Neural cell (in vitro differentiated cells): ENCODE measurements around the gene FHAD1. TPM values are rescaled to one million over a fixed set of nuclear protein-coding genes. Genes with fewer than 3 reads are reported as not detected.

Experiments used
- H2AFZ ChIP-seq: fragments of 200-600, 300-800 bp; sonication (generic), shearing (Covaris generic); 2 replicates; pipeline ENCODE4 v1.6.0; 2014; ENCODE audit warnings: low read depth, mild to moderate bottlenecking, antibody characterized with exemption, low read length, moderate library complexity
- H3F3A ChIP-seq: fragments of 200-600 bp; shearing (Covaris generic); 2 replicates; pipeline ENCODE4 v1.6.1; 2016; ENCODE audit warnings: mild to moderate bottlenecking, moderate library complexity, mixed read lengths, antibody characterized with exemption, low read length; ENCODE audit not compliant: insufficient read depth, poor library complexity, severe bottlenecking
- H3K27ac ChIP-seq: fragments of 200-600, 300-800 bp; sonication (generic), shearing (Covaris generic); 2 replicates; pipeline ENCODE4 v1.5.1; 2014; ENCODE audit warnings: mild to moderate bottlenecking, low read length, moderate library complexity
- H3K27me3 ChIP-seq: fragments of 300-800, 200-600 bp; sonication (generic), shearing (Covaris generic); 2 replicates; pipeline ENCODE4 v1.6.0; 2014; ENCODE audit warnings: mild to moderate bottlenecking, low read depth, low read length, moderate library complexity; ENCODE audit not compliant: insufficient read depth
- H3K36me3 ChIP-seq: fragments of 300-800, 200-600 bp; sonication (generic), shearing (Covaris generic); 2 replicates; pipeline ENCODE4 v1.5.1; 2014; ENCODE audit warnings: mild to moderate bottlenecking, antibody characterized with exemption, low read length, moderate library complexity; ENCODE audit not compliant: insufficient read depth
- H3K4me2 ChIP-seq: fragments of 300-800, 200-600 bp; sonication (generic), shearing (Covaris generic); 2 replicates; pipeline ENCODE4 v1.6.0; 2014; ENCODE audit warnings: mild to moderate bottlenecking, low read length
- H3K4me3 ChIP-seq: fragments of 300-800, 200-600 bp; sonication (generic), shearing (Covaris generic); 2 replicates; pipeline ENCODE4 v1.5.1; 2014; ENCODE audit warnings: mild to moderate bottlenecking, low read length, moderate library complexity
- H3K79me2 ChIP-seq: fragments of 200-600 bp; shearing (Covaris generic); replicated peaks from 2 replicates; pipeline ENCODE4 v1.6.0; 2014; ENCODE audit warnings: mild to moderate bottlenecking, low read length, moderate library complexity; ENCODE audit not compliant: insufficient read depth
- H3K9ac ChIP-seq: fragments of 300-800, 200-600 bp; sonication (generic), shearing (Covaris generic); 2 replicates; pipeline ENCODE4 v1.6.1; 2016; ENCODE audit warnings: mild to moderate bottlenecking, low read length, mixed read lengths
- H3K9me2 ChIP-seq: fragments of 200-600 bp; shearing (Covaris generic); 2 replicates; pipeline ENCODE4 v1.6.1; 2016; ENCODE audit warnings: mild to moderate bottlenecking, low read length, mixed read lengths; ENCODE audit not compliant: insufficient read depth
- H3K9me3 ChIP-seq: fragments of 200-600, 300-800 bp; sonication (generic), shearing (Covaris generic); 2 replicates; pipeline ENCODE4 v1.6.1; 2016; ENCODE audit warnings: mild to moderate bottlenecking, mixed run types, low read length, moderate library complexity, mixed read lengths
- H4K20me1 ChIP-seq: fragments of 200-600 bp; shearing (Covaris generic); 2 replicates; pipeline ENCODE4 v1.6.1; 2016; ENCODE audit warnings: mild to moderate bottlenecking, mixed run types; ENCODE audit not compliant: insufficient read depth
- EP300 ChIP-seq: fragments of 450-650 bp; conservative IDR thresholded peaks from 2 replicates; pipeline ENCODE4 v1.6.1; 2014; ENCODE audit warnings: antibody characterized with exemption, mild to moderate bottlenecking, moderate library complexity; ENCODE audit not compliant: poor library complexity, severe bottlenecking
- EZH2 ChIP-seq: fragments of 200-600, 300-800 bp; shearing (Covaris generic), sonication (generic); IDR thresholded peaks from 2 replicates; pipeline ENCODE4 v1.6.1; 2014; ENCODE audit warnings: antibody characterized with exemption, low read length, borderline replicate concordance, mild to moderate bottlenecking; ENCODE audit not compliant: insufficient read depth, poor library complexity, severe bottlenecking
- MXI1 ChIP-seq: fragments of 450-650 bp; conservative IDR thresholded peaks from 2 replicates; pipeline ENCODE4 v1.6.1; 2014; ENCODE audit warnings: antibody characterized with exemption, mild to moderate bottlenecking; ENCODE audit not compliant: poor library complexity, severe bottlenecking
- POLR2AphosphoS5 ChIP-seq: IDR thresholded peaks from 2 replicates; pipeline ENCODE4 v1.6.1; 2012
- RAD21 ChIP-seq: fragments of 450-650 bp; conservative IDR thresholded peaks from 2 replicates; pipeline ENCODE4 v1.6.1; 2014; ENCODE audit warnings: antibody characterized with exemption, mild to moderate bottlenecking, moderate library complexity
- SMC3 ChIP-seq: fragments of 450-650 bp; conservative IDR thresholded peaks from 2 replicates; pipeline ENCODE4 v1.6.1; 2014; ENCODE audit warnings: antibody characterized with exemption, mild to moderate bottlenecking, moderate library complexity; ENCODE audit not compliant: poor library complexity
- TAF1 ChIP-seq: IDR thresholded peaks from 2 replicates; pipeline ENCODE4 v1.6.1; 2012; ENCODE audit warnings: low read depth
- polyA plus RNA-seq: library from polyadenylated mRNA; depleted of rRNA; stranded (reverse); fragments of >200 nt; gene quantifications from 2 replicates; pipeline ENCODE4 v1.2.3, GENCODE V29; 2014
- TF ChIP-seq, protein P1 (sequence below): IDR thresholded peaks from 2 replicates; pipeline ENCODE4 v1.6.1; 2012; ENCODE audit warnings: borderline replicate concordance
- TF ChIP-seq, protein P2 (sequence below): fragments of 450-650 bp; IDR thresholded peaks from 2 replicates; pipeline ENCODE4 v1.5.1; 2014; ENCODE audit warnings: antibody characterized with exemption, mild to moderate bottlenecking, moderate library complexity; ENCODE audit not compliant: poor library complexity, severe bottlenecking

The FHAD1 gene
- polyA plus RNA-seq, 1 donor from 2014 or later: 0.46 TPM

DNA sequence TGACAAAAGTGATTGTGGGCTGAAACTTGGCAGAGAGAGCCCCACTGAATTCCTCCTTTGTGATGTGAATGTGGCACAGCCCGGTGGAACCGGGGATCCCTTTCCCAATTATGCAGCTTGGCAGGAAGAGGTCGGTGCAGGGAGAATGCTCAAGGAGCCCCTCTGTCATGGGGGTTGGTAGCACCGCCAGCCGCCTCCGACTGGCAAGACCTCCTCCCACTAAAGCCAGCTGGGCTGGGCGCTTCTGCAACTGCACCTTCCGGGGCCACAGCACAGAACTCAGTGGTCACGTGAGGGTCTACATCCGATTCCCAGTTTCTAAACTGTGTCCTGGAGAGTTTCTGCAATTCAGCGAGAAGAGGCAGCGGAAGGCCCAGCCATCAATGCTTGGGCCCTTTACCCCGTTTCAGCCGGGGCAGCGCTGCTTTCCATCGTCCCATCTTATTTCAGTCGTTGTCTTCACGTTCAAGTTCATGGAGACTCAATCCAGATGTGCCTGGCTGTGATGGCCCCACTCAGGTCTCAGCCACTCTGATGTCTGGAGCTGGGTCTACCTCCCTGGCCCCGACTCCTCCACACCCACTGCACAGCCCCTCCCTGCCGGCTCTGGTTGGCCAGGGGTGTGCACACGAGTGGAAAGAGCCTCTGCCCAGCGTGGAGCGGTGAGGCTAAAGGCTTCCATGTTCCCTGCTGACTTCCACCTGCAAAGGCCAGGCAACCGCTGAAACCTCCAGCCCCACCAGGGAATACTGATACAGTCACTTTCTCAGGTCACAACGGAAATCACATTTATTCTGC lies 39.8 kb upstream of the FHAD1 start:
- no peaks in the 10 kb centered on the region for H3K9me3 ChIP-seq
- no peak overlapping the region for H3K4me3 ChIP-seq
- H3K4me2 ChIP-seq: no peak overlapping the region
- no peak overlapping the region for H2AFZ ChIP-seq
- H3K79me2 ChIP-seq: no peaks in the 10 kb centered on the region
- no peaks in the 10 kb centered on the region for H3K27me3 ChIP-seq
- no peak overlapping the region for H3K27ac ChIP-seq
- TF ChIP-seq POLR2AphosphoS5 (no peak), MXI1 (no peak), EZH2 (no peak), SMC3 (no peak), TAF1 (no peak), RAD21 (no peak)
- TF ChIP-seq, protein P1, sequence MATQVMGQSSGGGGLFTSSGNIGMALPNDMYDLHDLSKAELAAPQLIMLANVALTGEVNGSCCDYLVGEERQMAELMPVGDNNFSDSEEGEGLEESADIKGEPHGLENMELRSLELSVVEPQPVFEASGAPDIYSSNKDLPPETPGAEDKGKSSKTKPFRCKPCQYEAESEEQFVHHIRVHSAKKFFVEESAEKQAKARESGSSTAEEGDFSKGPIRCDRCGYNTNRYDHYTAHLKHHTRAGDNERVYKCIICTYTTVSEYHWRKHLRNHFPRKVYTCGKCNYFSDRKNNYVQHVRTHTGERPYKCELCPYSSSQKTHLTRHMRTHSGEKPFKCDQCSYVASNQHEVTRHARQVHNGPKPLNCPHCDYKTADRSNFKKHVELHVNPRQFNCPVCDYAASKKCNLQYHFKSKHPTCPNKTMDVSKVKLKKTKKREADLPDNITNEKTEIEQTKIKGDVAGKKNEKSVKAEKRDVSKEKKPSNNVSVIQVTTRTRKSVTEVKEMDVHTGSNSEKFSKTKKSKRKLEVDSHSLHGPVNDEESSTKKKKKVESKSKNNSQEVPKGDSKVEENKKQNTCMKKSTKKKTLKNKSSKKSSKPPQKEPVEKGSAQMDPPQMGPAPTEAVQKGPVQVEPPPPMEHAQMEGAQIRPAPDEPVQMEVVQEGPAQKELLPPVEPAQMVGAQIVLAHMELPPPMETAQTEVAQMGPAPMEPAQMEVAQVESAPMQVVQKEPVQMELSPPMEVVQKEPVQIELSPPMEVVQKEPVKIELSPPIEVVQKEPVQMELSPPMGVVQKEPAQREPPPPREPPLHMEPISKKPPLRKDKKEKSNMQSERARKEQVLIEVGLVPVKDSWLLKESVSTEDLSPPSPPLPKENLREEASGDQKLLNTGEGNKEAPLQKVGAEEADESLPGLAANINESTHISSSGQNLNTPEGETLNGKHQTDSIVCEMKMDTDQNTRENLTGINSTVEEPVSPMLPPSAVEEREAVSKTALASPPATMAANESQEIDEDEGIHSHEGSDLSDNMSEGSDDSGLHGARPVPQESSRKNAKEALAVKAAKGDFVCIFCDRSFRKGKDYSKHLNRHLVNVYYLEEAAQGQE: no peak
- TF ChIP-seq, protein P2, sequence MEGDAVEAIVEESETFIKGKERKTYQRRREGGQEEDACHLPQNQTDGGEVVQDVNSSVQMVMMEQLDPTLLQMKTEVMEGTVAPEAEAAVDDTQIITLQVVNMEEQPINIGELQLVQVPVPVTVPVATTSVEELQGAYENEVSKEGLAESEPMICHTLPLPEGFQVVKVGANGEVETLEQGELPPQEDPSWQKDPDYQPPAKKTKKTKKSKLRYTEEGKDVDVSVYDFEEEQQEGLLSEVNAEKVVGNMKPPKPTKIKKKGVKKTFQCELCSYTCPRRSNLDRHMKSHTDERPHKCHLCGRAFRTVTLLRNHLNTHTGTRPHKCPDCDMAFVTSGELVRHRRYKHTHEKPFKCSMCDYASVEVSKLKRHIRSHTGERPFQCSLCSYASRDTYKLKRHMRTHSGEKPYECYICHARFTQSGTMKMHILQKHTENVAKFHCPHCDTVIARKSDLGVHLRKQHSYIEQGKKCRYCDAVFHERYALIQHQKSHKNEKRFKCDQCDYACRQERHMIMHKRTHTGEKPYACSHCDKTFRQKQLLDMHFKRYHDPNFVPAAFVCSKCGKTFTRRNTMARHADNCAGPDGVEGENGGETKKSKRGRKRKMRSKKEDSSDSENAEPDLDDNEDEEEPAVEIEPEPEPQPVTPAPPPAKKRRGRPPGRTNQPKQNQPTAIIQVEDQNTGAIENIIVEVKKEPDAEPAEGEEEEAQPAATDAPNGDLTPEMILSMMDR: no peak
- no peak overlapping the region for H3K9ac ChIP-seq
- no peaks in the 10 kb centered on the region for H3F3A ChIP-seq
- H3K36me3 ChIP-seq: no peaks in the 10 kb centered on the region
- H3K9me2 ChIP-seq: no peaks in the 10 kb centered on the region
- H4K20me1 ChIP-seq: no peaks in the 10 kb centered on the region

DNA sequence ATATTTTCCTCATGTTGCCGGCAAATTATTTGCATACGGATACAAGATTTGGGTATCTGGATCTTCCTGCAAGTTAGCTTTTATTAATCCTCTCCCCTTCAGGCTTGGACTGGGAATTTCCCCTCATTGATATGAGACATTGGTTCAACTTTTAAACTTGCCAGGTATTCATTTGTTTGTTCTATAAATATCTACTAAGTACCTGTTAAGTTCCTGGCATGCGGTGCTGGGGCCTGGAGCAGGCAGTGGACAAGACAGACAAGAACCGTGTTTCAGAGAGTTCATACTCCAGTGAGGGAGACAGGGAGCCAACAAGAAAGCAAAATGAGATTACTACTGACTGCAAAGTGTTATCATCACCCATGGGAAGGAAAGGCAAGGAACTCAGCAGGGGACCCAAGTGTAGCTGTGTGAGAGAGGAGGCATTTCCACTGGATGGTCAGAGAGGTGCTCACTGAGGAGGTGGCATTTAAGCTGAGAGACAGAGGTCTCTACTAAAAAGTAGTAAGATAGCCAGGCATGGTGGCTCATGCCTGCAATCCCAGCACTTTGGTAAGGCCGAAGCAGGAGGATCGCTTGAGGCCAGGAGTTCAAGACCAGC lies 39.1 kb upstream of the FHAD1 start:
- Histone ChIP-seq H2AFZ (no peak overlapping the region), H3K79me2 (no peaks in the 10 kb centered on the region), H3K4me2 (no peak overlapping the region), H3K9ac (no peak overlapping the region), H4K20me1 (no peaks in the 10 kb centered on the region), H3K36me3 (no peaks in the 10 kb centered on the region), H3K9me2 (no peaks in the 10 kb centered on the region), H3K27me3 (no peaks in the 10 kb centered on the region), H3K27ac (no peak overlapping the region), H3K4me3 (no peak overlapping the region), H3F3A (no peaks in the 10 kb centered on the region), H3K9me3 (no peaks in the 10 kb centered on the region)
- no peak for TF ChIP-seq POLR2AphosphoS5
- no peak for TF ChIP-seq EZH2
- no peak for TF ChIP-seq RAD21
- TF ChIP-seq, protein P2: no peak
- TF ChIP-seq, protein P1: no peak
- TF ChIP-seq EP300: no peak
- TF ChIP-seq TAF1: no peak
- TF ChIP-seq SMC3: no peak
